HTR-8/SVneo (cell line): ENCODE data around the gene C1S.
"Not testable (repeated sequence)": the region's sequence is repeated elsewhere in the genome, so short reads cannot be mapped to it uniquely, and the experiment has no call there.

Experiments
- DNase-seq: peaks from one replicate; pipeline ENCODE4 v3.0.0; 2011; ENCODE audit warnings: low spot score, mixed read lengths; ENCODE audit not compliant: insufficient read length
- FAIRE-seq: peaks from 2 replicates; lab custom pipeline; 2011; peaks lifted over from hg19 to GRCh38; lab: Jason Lieb, UNC

The C1S gene

GRCh38 chr12:7060353-7060954 lies at the start of gene C1S:
C1S (plus strand) TSS chr12:7060718; CDS start chr12:7061913, 1,195 bp downstream.
- DNase-seq (peak; percentile 95), FAIRE-seq (peak; percentile 86)

GRCh38 chr12:7011398-7011797 lies 49.1 kb upstream of the C1S start:
- not testable (repeated sequence) for DNase-seq, FAIRE-seq

GRCh38 chr12:7012024-7012607 lies 48.4 kb upstream of the C1S start:
- DNase-seq, result no peak

GRCh38 chr12:7013101-7013500 lies 47.4 kb upstream of the C1S start:
- FAIRE-seq, result peak; percentile 40

More at GRCh38 chr12:7012024-7012607, 48.4 kb upstream of the C1S start:
- no peak for FAIRE-seq

GRCh38 chr12:7015555-7016370 lies 44.8 kb upstream of the C1S start:
- no peak for FAIRE-seq

More at GRCh38 chr12:7013101-7013500, 47.4 kb upstream of the C1S start:
- no peak for DNase-seq

GRCh38 chr12:7016958-7017571 lies 43.5 kb upstream of the C1S start:
- DNase-seq, result no peak
- no peak for FAIRE-seq

More at GRCh38 chr12:7015555-7016370, 44.8 kb upstream of the C1S start:
- no peak for DNase-seq

- FAIRE-seq (peak; percentile 28), DNase-seq (no peak)
These were observed 42.6 kb upstream of the C1S start for GRCh38 chr12:7017870-7018349.

- FAIRE-seq (peak; percentile 97), DNase-seq (peak; percentile 99)
These were observed 42.0 kb upstream of the C1S start, which contains the start of gene LPCAT3 for GRCh38 chr12:7018350-7019042. LPCAT3 (minus strand) TSS chr12:7018476; CDS start chr12:7018424, 52 bp downstream.

GRCh38 chr12:7019043-7019569 lies 41.4 kb upstream of the C1S start:
- no peak for FAIRE-seq
- DNase-seq, result no peak

- FAIRE-seq, result peak; percentile 16
- no peak for DNase-seq
These were observed 38.6 kb upstream of the C1S start for GRCh38 chr12:7021956-7022355.

- FAIRE-seq (no peak), DNase-seq (no peak)
These were observed 37.4 kb upstream of the C1S start for GRCh38 chr12:7023114-7023513.

- no peak for DNase-seq
- FAIRE-seq, result no peak
These were observed 33.7 kb upstream of the C1S start for GRCh38 chr12:7026854-7027253.

GRCh38 chr12:7031306-7031705 lies 29.2 kb upstream of the C1S start:
- FAIRE-seq (no peak), DNase-seq (no peak)

- no peak for FAIRE-seq
- DNase-seq, result no peak
These were observed 27.5 kb upstream of the C1S start for GRCh38 chr12:7032990-7033389.

GRCh38 chr12:7034464-7034863 lies 26.1 kb upstream of the C1S start:
- no peak for FAIRE-seq
- DNase-seq, result no peak

- DNase-seq, result no peak
- no peak for FAIRE-seq
These were observed 25.1 kb upstream of the C1S start for GRCh38 chr12:7035463-7035862.

GRCh38 chr12:7037411-7037810 lies 23.1 kb upstream of the C1S start:
- FAIRE-seq, DNase-seq: not testable (repeated sequence)

GRCh38 chr12:7038591-7038990 lies 21.9 kb upstream of the C1S start:
- FAIRE-seq (no peak), DNase-seq (no peak)

- DNase-seq (no peak), FAIRE-seq (no peak)
These were observed 21.1 kb upstream of the C1S start for GRCh38 chr12:7039403-7039802.

GRCh38 chr12:7042842-7043241 lies 17.7 kb upstream of the C1S start:
- FAIRE-seq, result no peak
- DNase-seq, result peak; percentile 74
